Left hindlimb (tissue), 1 donor: ENCODE data around the gene BBIP1.
"Not testable (repeated sequence)": the region's sequence is repeated elsewhere in the genome, so short reads cannot be mapped to it uniquely, and the experiment has no call there.

Experiments
- DNase-seq: peaks from one replicate; pipeline ENCODE4 v3.0.0-alpha.2; 2018

Gene BBIP1

GRCh38 chr10:110919971-110920881 lies 1.2 kb upstream of the BBIP1 start:
- DNase-seq, result peak; percentile 68

- DNase-seq, result no peak
These were observed 460 bp upstream of the BBIP1 start, which contains the start of gene SHOC2 for GRCh38 chr10:110919349-110919931. Gene SHOC2 (plus strand): TSS chr10:110919604. CDS start chr10:110964359, 44,755 bp downstream.

- no peak for DNase-seq
These were observed 724 bp downstream of the BBIP1 start for GRCh38 chr10:110918269-110918642.

GRCh38 chr10:110916554-110917346 lies 2.2 kb downstream of the BBIP1 start:
- DNase-seq, result no peak

- DNase-seq, result not testable (repeated sequence)
These were observed 3.4 kb downstream of the BBIP1 start for GRCh38 chr10:110915600-110915999.

- no peak for DNase-seq
These were observed 3.9 kb downstream of the BBIP1 start for GRCh38 chr10:110915035-110915434.

- no peak for DNase-seq
These were observed 4.5 kb downstream of the BBIP1 start for GRCh38 chr10:110914431-110914830.

- DNase-seq, result no peak
These were observed 6.6 kb downstream of the BBIP1 start for GRCh38 chr10:110912374-110912773.

GRCh38 chr10:110910138-110910537 lies 8.8 kb downstream of the BBIP1 start:
- no peak for DNase-seq

GRCh38 chr10:110903280-110904278 lies 15.4 kb downstream of the BBIP1 start:
- DNase-seq, result no peak

- no peak for DNase-seq
These were observed 16.8 kb downstream of the BBIP1 start for GRCh38 chr10:110901954-110902819.

- DNase-seq, result no peak
These were observed 18.0 kb downstream of the BBIP1 start for GRCh38 chr10:110900983-110901382.

GRCh38 chr10:110898391-110898790 lies 20.6 kb downstream of the BBIP1 start:
- no peak for DNase-seq

- DNase-seq, result no peak
These were observed 21.8 kb downstream of the BBIP1 start for GRCh38 chr10:110897184-110897583.

- no peak for DNase-seq
These were observed 25.3 kb downstream of the BBIP1 start for GRCh38 chr10:110893559-110894179.

- no peak for DNase-seq
These were observed 26.2 kb downstream of the BBIP1 start for GRCh38 chr10:110892602-110893288.

- DNase-seq, result no peak
These were observed 31.4 kb downstream of the BBIP1 start for GRCh38 chr10:110887560-110887959.

- no peak for DNase-seq
These were observed 32.9 kb downstream of the BBIP1 start for GRCh38 chr10:110885932-110886674.

GRCh38 chr10:110883924-110884323 lies 35.1 kb downstream of the BBIP1 start:
- no peak for DNase-seq
